Esophagus muscularis mucosa (tissue), 4 donors: Measurements from ENCODE around the gene ASPN. TPM values are rescaled to one million over a fixed set of nuclear protein-coding genes. Genes with fewer than 3 reads are reported as not detected.

Source experiments
- DNase-seq: peaks from one replicate; pipeline ENCODE4 v3.0.0-alpha.2; 2017; ENCODE audit errors: extremely low spot score
- H3K27ac ChIP-seq, 4 donors: fragments of 200-600 bp; sonication (generic); replicated peaks in 1 of 4; 1 replicate in 3 of 4; 2 replicates in 1 of 4; pipeline ENCODE4 v1.5.1; 2016 to 2019; ENCODE audit warnings: mild to moderate bottlenecking in 1 of 4
- H3K27me3 ChIP-seq, 4 donors: fragments of 200-600 bp; sonication (generic); one replicate each; pipeline versions ENCODE4 v1.5.1 to v1.6.0; 2016 to 2019
- H3K36me3 ChIP-seq, 4 donors: fragments of 200-600 bp; sonication (generic); one replicate each; pipeline ENCODE4 v1.5.1; 2016 to 2019
- H3K4me1 ChIP-seq, 4 donors: fragments of 200-600 bp; sonication (generic); one replicate each; pipeline ENCODE4 v1.5.1; 2016 to 2019
- H3K4me3 ChIP-seq, 4 donors: fragments of 200-600 bp; sonication (generic); 1 replicate in 2 of 4; 2 replicates in 2 of 4; pipeline ENCODE4 v1.5.1; 2016 to 2019; ENCODE audit warnings: mild to moderate bottlenecking in 4 of 4, moderate library complexity in 1 of 4
- H3K9me3 ChIP-seq, 4 donors: fragments of 200-600 bp; sonication (generic); 1 replicate in 3 of 4; 2 replicates in 1 of 4; pipeline ENCODE4 v1.5.1; 2016 to 2019
- EP300 ChIP-seq: sonication (generic); formaldehyde crosslinking; IDR thresholded peaks from one replicate; pipeline ENCODE4 v1.6.1; 2017; ENCODE audit warnings: antibody characterized with exemption
- POLR2A ChIP-seq: fragments of 450-650 bp; IDR thresholded peaks from one replicate; pipeline ENCODE4 v1.6.1; 2017; ENCODE audit warnings: antibody characterized with exemption, moderate library complexity, mild to moderate bottlenecking, low read depth
- POLR2AphosphoS5 ChIP-seq, 2 donors: sonication (generic); formaldehyde crosslinking; IDR thresholded peaks; one replicate each; pipeline ENCODE4 v1.6.1; 2017; ENCODE audit warnings: antibody characterized with exemption in 2 of 2
- WGBS: methylation state at CpG from one replicate; pipeline ENCODE4 v1.1.5; 2018; 5-methylcytosine and 5-hydroxymethylcytosine counted together
- intact Hi-C: fragments of 100-400 bp; cut with DNase I; formaldehyde crosslinking; loops from one replicate; pipeline ENCODE4 v1.15.1; 2023
- total RNA-seq, 4 donors: library from RNA; depleted of rRNA; stranded (reverse); fragments of >200 nt; gene quantifications; one replicate each; pipeline versions ENCODE4 v1.1.0 to v1.2.1, GENCODE V29; 2016
- TF ChIP-seq, protein P1 (sequence below), 3 experiments: fragments of 200-600 bp in 2 of 3; fragments of 450-650 bp in 1 of 3; sonication (generic) in 2 of 3; IDR thresholded peaks; one replicate each; pipeline ENCODE4 v1.5.1; 2017 to 2019; ENCODE audit warnings: antibody characterized with exemption in 3 of 3, mild to moderate bottlenecking in 2 of 3, moderate library complexity in 1 of 3

ASPN gene
- total RNA-seq, 4 donors from 2014 or later: 9.1 to 21.6 (median 14.5) TPM

- Histone ChIP-seq H3K4me1 (peaks cover 0 to 39% (median 27%) of the 10 kb centered on the region in 4 donors), H3K27ac (no peak overlapping the region), H3K27me3 (no peaks in the 10 kb centered on the region), H3K9me3 (no peaks in the 10 kb centered on the region), H3K36me3 (no peaks in the 10 kb centered on the region), H3K4me3 (no peak overlapping the region)
- TF ChIP-seq, protein P1, sequence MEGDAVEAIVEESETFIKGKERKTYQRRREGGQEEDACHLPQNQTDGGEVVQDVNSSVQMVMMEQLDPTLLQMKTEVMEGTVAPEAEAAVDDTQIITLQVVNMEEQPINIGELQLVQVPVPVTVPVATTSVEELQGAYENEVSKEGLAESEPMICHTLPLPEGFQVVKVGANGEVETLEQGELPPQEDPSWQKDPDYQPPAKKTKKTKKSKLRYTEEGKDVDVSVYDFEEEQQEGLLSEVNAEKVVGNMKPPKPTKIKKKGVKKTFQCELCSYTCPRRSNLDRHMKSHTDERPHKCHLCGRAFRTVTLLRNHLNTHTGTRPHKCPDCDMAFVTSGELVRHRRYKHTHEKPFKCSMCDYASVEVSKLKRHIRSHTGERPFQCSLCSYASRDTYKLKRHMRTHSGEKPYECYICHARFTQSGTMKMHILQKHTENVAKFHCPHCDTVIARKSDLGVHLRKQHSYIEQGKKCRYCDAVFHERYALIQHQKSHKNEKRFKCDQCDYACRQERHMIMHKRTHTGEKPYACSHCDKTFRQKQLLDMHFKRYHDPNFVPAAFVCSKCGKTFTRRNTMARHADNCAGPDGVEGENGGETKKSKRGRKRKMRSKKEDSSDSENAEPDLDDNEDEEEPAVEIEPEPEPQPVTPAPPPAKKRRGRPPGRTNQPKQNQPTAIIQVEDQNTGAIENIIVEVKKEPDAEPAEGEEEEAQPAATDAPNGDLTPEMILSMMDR (IDR thresholded peaks at IDR 0.05): no peak
- TF ChIP-seq POLR2A (no peak), EP300 (no peak), POLR2AphosphoS5 (IDR thresholded peaks at IDR 0.05) (no peak)
- DNase-seq: no peak
- intact Hi-C loops: no loop called here
- WGBS: 51% methylated on average over 3 of the region's 3 CpGs
Observed at GRCh38 chr9:92513349-92513748, 31.0 kb upstream of the ASPN start.

GRCh38 chr9:92512622-92513021 lies 30.3 kb upstream of the ASPN start:
- intact Hi-C loops: no loop called here
- 64% methylated on average over 3 of the region's 3 CpGs for WGBS
- H3K4me3 ChIP-seq: no peak overlapping the region
- no peaks in the 10 kb centered on the region for H3K27me3 ChIP-seq
- H3K9me3 ChIP-seq: no peaks in the 10 kb centered on the region
- no peak for TF ChIP-seq POLR2A
- TF ChIP-seq POLR2AphosphoS5 (IDR thresholded peaks at IDR 0.05): no peak
- TF ChIP-seq, protein P1 (IDR thresholded peaks at IDR 0.05): no peak
- TF ChIP-seq EP300: no peak
- no peak for DNase-seq
- no peak overlapping the region for H3K27ac ChIP-seq
- H3K4me1 ChIP-seq: peaks cover 6 to 46% (median 34%) of the 10 kb centered on the region in 4 donors
- no peaks in the 10 kb centered on the region for H3K36me3 ChIP-seq

DNA sequence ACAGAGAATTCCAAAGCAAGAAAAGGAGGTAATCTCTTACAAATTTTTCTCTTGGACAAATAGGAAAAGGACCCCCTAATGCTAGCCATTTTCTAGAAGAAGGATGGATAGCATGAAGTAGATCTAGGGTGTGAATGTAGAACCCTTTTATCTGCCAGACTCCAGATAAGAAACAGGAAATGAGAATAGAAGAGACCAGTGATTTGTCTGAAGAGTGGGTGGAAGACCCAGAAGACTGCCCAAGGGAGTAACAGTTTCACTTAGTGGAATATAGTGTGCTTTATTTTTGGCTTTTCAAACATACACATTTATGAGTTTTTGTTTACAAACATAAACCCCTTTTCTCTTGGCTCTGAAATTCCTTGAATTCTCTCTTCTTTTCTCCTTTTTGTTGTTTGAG lies 28.4 kb upstream of the ASPN start:
- DNase-seq: no peak
- intact Hi-C loops: no loop called here

GRCh38 chr9:92509050-92509449 lies 26.7 kb upstream of the ASPN start:
- WGBS: 98% methylated on average over 5 of the region's 5 CpGs

More for the DNA sequence above, 28.4 kb upstream of the ASPN start:
- no peaks in the 10 kb centered on the region for H3K36me3 ChIP-seq
- H3K9me3 ChIP-seq: no peaks in the 10 kb centered on the region
- no peak overlapping the region for H3K4me3 ChIP-seq
- H3K4me1 ChIP-seq: peaks cover 10 to 62% (median 53%) of the 10 kb centered on the region in 4 donors
- no peak for TF ChIP-seq POLR2A
- TF ChIP-seq EP300: no peak
- TF ChIP-seq, protein P1 (IDR thresholded peaks at IDR 0.05): no peak
- TF ChIP-seq POLR2AphosphoS5 (IDR thresholded peaks at IDR 0.05): no peak
- H3K27ac ChIP-seq: no peak overlapping the region
- H3K27me3 ChIP-seq: no peaks in the 10 kb centered on the region

More at GRCh38 chr9:92509050-92509449, 26.7 kb upstream of the ASPN start:
- Histone ChIP-seq H3K9me3 (no peaks in the 10 kb centered on the region), H3K4me3 (no peak overlapping the region), H3K36me3 (no peaks in the 10 kb centered on the region), H3K4me1 (peaks cover 20 to 77% (median 70%) of the 10 kb centered on the region in 4 donors), H3K27me3 (no peaks in the 10 kb centered on the region), H3K27ac (peak overlapping the region; percentile 10 to 88 (median 81))
- TF ChIP-seq, protein P1 (IDR thresholded peaks at IDR 0.05): no peak
- TF ChIP-seq POLR2A: no peak
- no peak for TF ChIP-seq POLR2AphosphoS5 (IDR thresholded peaks at IDR 0.05)
- no peak for TF ChIP-seq EP300
- intact Hi-C loops: loop anchor here (5.0 kb wide), 1 partner anchor 123 kb away; no protein-coding TSS in a partner anchor
- no peak for DNase-seq
